Measurements from ENCODE around the gene TSPAN15. TPM values are rescaled to one million over a fixed set of nuclear protein-coding genes. Genes with fewer than 3 reads are reported as not detected.

The TSPAN15 gene
- total RNA-seq, 2 donors from 2014 or later = 142 to 145 TPM

DNA sequence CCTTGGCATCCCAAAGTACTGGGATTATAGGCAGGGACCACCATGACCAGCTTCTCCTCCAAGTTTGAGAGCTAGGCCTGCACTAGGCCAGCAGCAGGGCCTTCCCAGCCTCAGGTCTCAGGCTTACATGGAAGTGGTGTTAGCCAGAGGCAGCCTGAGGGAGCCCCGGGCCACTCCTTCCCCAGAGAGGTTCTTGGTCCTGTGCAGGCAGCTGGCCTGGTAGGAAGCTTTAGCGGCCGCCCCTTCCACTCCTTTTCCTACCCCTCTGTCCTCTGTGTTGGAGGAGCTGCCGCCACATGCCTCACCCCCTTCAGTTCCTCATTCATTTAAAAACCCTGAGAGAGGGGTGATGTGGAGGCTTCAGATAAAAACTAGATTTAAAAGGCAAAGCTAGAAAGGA, 40.3 kb downstream of the TSPAN15 start:
- intact Hi-C loops (cut with DNase I, micrococcal nuclease) = no loop called here
- DNase-seq (peak in 1 of 2 donors; percentile 21), ATAC-seq (no peak)

- ATAC-seq (no peak), DNase-seq (peak in 1 of 2 donors; percentile 41)
- intact Hi-C loops (cut with DNase I, micrococcal nuclease) = no loop called here
Observed at GRCh38 chr10:69492091-69492745, 41.0 kb downstream of the TSPAN15 start.

- ATAC-seq (peak; percentile 15), DNase-seq (peak in 1 of 2 donors; percentile 61)
- intact Hi-C loops (cut with DNase I, micrococcal nuclease) = no loop called here
Observed at GRCh38 chr10:69492746-69493462, 41.6 kb downstream of the TSPAN15 start.

- DNase-seq = peak in 1 of 2 donors; percentile 34
- no peak for ATAC-seq
- intact Hi-C loops (cut with DNase I, micrococcal nuclease) = loop anchor here in 1 of 2 donors (5.0 kb wide), 1 partner anchor 78 kb away; the partner anchor contains the start of gene TACR2
Observed at GRCh38 chr10:69494626-69495558, 43.6 kb downstream of the TSPAN15 start.

DNA sequence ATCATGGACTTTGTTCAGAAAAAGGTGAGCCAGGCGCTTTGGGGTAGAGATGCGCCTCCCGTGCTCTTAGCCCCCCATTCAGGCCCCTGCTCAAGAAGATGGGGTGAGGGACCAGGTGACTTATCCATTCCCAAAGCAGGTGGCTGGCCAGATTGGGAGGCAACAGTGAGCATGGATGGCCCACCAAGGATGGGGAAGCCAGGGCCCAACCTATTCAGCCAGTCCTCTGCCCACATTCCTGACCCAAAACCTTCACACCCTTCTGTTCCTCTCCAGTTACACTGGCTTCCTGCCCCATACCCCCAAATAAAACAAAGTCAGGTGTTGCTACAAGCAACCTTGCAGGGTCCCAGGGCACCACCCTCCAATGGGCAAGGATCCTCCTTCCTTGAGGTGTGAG, 44.4 kb downstream of the TSPAN15 start:
- intact Hi-C loops (cut with DNase I, micrococcal nuclease) = loop anchor here in 1 of 2 donors (5.0 kb wide), 1 partner anchor 78 kb away; the partner anchor contains the start of gene TACR2
- ATAC-seq (no peak), DNase-seq (peak in 1 of 2 donors; percentile 12)

- intact Hi-C loops (cut with DNase I, micrococcal nuclease) = loop anchor here in 1 of 2 donors (5.0 kb wide), 1 partner anchor 79 kb away; the partner anchor contains the start of gene TACR2
- ATAC-seq (no peak), DNase-seq (peak; percentile 2 to 28)
Observed at GRCh38 chr10:69496352-69497230, 45.3 kb downstream of the TSPAN15 start.

DNA sequence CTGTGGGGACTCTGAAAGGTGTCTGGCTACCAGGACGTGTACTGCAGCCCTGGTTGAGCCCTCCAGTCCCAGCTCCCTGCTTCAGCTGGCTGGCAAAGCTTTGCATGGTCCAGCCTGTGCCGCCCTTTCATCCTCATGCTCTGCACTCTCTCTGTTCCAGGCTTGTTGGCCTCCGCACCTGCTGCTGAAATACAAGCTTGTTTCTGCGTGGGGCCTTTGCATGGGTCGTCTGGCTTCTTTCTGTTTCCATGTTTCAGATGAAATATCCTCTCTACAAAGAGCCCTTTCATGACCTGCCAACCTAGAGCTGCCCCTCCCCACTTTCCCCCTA, 45.9 kb downstream of the TSPAN15 start:
- ATAC-seq = no peak
- intact Hi-C loops (cut with DNase I, micrococcal nuclease) = loop anchor here in 1 of 2 donors (5.0 kb wide), 1 partner anchor 80 kb away; the partner anchor contains the start of gene TACR2
- peak; percentile 1 to 20 for DNase-seq

- ATAC-seq (no peak), DNase-seq (peak; percentile 1 to 15)
- intact Hi-C loops (cut with DNase I, micrococcal nuclease) = loop anchor here in 1 of 2 donors (5.0 kb wide), 1 partner anchor 80 kb away; the partner anchor contains the start of gene TACR2
Observed at GRCh38 chr10:69497611-69498390, 46.5 kb downstream of the TSPAN15 start.

- no peak for DNase-seq
- no peak for ATAC-seq
- intact Hi-C loops (cut with DNase I, micrococcal nuclease) = loop anchor here in 1 of 2 donors (5.0 kb wide), 1 partner anchor 82 kb away; the partner anchor contains the start of gene TACR2
Observed at GRCh38 chr10:69498711-69499471, 47.6 kb downstream of the TSPAN15 start.

DNA sequence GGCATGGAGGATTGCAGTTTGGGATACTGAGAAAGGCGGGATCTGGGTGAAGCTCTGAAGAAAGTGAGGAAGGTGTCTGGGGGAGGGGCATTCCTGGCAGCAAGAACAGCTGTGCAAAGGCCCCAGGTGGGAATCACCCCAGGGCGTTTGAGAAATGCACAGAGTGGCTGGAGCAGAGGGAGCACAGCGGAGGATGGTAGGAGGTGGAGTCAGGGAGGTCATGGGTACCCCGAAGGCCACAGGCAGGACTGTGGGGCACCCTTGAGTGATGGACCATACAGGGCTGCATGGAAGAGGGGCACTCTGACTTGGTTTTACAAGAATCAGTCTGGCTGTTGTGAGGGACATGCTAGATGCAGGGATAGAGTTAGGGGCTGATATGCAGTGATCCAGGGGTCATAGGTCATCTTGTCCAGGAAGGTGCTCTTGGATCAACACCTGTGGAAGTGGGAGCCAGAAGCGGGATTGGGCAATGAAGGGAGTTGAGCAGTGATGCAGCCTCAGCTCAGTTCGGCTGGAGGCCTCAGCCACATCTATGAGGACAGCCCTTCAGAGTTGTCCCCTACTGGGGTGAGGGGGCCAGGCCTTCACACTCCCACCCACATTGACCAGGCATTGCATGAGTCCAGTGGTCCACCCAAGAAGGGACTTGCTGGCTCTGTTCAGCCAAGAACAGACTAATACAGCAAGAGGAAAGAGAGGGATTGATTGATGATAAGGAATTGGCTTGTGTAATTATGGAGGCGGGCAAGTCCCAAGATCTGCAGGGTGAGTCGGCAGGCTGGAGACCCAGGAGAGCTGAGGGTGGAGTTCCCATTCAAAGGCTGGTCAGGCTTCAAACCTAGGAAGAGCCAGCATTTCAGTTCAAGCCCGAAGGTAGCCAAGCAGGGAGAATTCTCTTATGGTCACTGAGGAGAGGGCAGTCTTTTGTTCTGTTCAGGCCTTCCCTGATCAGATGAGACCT, 48.7 kb downstream of the TSPAN15 start:
- intact Hi-C loops (cut with DNase I, micrococcal nuclease) = loop anchor here (5.0 to 10.0 kb wide), 2 partner anchors 75 to 83 kb away; partner anchors contain the start of gene TACR2 (in 1 of the 2)
- DNase-seq = no peak
- no peak for ATAC-seq

DNA sequence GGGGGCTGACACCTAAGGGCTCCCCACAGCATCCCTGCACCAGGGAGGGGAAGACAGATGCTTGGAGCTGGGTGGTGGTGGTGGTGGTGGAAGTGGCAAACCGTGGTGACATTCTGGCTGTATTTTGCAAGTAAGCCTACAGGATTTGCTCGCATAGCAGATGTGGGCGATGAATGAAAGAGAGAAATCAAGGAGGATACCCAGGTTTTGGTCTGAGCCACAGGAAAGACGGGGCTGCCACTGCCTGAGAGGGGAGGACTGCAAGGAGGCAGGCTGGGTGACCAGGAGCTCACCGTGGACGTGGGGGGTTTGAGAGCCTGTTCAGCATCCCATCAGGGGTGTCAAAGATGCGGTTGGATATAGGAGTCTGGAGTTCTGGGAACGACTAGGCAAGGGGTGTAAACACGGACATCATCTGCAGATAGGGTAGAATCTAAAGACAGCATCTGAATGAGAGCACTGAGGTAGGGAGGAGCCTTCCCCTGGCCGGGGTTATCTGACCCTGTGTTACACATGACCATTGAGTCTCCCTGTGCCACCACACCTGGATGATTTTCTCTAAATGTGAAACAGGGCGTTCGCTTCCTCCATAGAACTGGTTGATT, 49.7 kb downstream of the TSPAN15 start:
- DNase-seq = no peak
- no peak for ATAC-seq
- intact Hi-C loops (cut with DNase I, micrococcal nuclease) = loop anchor here in 1 of 2 donors (10.0 kb wide), 1 partner anchor 76 kb away; no protein-coding TSS in a partner anchor

DNA sequence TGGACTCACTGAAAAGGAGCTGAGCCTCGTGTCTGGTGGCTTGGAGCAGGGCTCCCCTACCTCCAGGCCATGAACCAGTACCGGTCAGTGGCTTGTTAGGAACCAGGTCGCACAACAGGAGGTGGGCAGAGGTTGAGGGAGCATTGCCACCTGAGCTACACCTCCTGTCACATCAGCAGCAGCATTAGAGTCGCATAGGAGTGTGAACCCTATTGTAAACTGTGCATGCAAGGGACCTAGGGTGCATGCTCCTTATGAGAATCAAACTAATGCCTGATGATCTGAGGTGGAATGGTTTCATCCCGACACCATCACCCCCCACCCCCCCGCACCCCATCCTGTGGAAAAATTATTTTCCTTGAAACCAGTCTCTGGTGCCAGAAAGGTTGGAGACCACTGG, 50.4 kb downstream of the TSPAN15 start:
- ATAC-seq = no peak
- DNase-seq = no peak
- intact Hi-C loops (cut with DNase I, micrococcal nuclease) = loop anchor here in 1 of 2 donors (10.0 kb wide), 1 partner anchor 77 kb away; no protein-coding TSS in a partner anchor

DNA sequence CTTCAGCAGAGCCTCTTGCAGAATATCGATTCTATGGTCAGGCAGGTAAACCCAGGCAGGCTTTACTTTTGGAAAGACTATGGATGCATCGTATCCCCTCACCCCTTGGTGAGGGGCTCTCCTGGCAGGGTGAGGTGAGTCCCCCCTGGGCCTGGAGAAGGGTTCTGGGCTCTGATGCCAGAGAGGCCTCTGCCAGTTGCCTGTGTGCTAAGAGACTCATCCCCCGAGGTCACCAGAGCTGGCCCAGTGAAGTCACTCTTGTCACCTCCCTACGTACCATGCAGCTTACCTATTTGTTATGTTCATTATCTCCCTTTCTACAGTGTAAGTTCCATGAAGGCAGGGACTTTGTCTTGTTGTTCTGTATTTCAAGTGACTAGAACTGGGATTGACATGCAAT, 51.3 kb downstream of the TSPAN15 start:
- no peak for DNase-seq
- ATAC-seq = no peak
- intact Hi-C loops (cut with DNase I, micrococcal nuclease) = loop anchor here in 1 of 2 donors (10.0 kb wide), 1 partner anchor 78 kb away; no protein-coding TSS in a partner anchor

DNA sequence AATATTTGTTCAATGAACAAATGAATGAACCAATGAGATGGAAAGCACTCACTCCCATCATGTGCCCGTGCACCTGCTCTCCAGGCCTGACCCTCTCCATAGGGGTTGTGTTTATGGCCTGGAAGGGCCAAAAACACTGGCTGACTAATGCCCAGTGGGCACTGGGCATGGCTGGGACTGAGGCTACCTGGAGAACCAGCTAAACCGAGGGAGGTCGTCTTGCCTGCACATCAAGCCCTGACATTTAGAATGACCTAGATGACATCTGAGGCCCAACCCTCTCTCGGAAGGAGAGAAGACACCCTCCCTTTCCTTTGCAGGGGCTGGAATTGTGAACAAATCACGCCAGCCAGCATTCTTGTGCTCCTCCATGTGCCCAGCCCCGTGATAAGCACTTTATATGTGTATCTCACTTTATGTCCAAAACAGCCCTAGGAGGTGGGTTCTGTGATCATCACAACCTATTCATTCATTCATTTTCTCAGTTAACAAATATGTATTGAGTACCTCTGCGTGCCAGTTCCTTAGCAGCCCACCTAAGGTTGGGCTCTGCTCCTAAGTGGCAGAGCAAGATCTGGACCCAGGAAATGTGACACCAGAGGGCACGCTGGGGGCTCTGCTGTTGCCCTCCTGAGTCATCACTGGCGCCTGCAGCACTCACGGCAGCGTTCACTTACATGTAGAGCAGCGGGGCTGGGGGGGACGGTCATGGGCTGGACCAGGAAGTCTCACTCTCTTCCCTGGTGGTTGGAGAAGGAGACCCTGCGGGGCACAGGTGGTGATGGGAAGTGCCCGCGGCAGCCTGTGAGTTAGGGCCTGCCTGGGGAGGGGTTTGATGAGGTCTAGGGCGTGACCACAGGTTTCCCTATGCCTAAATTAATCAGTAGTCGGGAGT, 52.0 kb downstream of the TSPAN15 start:
- intact Hi-C loops (cut with DNase I, micrococcal nuclease) = loop anchor here in 1 of 2 donors (10.0 kb wide), 1 partner anchor 78 kb away; no protein-coding TSS in a partner anchor
- ATAC-seq (no peak), DNase-seq (no peak)
